NOMO-1 treated with dmso at 0.1 percent for 144 hours (cell line): ENCODE results near the gene CRIM1.
A peak's percentile ranks its signal among the peaks of the same experiment; 100 is the strongest.

Source experiments
- DNase-seq: peaks from one replicate; lab custom pipeline; 2025; ENCODE audit not compliant: unreplicated experiment; lab: John Stamatoyannopoulos, UW

Gene CRIM1

DNA sequence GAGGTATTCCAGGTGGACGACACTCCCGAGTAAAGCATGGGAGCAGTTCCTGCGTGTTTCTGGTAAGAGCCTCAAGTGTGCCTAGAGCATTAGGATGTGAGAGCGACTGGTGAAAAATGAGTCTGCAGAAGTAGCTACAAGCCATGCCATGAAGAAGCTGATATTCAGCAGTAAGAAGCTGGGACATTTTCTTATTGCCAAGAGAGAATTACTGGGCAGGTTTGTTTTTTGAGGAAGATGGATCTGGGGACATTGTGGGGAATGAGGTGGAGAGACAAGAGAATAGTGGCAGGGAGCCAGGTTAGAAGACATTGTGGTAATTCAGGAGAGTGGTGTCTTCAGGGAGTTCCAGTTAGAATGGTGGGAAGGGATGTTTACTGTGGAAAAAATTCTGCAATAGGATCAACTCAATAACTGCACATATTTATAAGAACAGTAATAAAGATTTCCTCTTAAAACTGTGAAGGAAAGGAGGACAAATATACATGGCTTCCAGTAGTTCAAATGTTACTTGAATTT is 38.2 kb downstream of the CRIM1 start:
- no peak for DNase-seq

DNA sequence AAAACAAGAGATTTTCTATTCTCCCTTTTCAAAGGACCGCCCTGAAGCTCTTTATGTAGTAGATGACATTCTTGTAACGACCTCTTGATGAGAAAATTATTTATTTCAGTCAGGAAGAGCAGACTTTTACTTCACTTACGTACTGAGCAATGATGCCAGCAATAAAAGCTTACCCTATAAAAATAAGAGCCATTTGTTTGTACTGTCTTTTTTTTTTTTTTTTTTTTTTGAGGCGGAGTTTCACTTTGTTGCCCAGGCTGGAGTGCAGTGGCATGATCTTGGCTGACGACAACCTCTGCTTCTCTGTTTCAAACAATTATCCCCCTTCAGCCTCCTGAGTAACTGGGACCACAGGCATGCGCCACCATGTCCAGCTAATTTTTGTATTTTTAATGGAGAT is 39.2 kb downstream of the CRIM1 start:
- no peak for DNase-seq

DNA sequence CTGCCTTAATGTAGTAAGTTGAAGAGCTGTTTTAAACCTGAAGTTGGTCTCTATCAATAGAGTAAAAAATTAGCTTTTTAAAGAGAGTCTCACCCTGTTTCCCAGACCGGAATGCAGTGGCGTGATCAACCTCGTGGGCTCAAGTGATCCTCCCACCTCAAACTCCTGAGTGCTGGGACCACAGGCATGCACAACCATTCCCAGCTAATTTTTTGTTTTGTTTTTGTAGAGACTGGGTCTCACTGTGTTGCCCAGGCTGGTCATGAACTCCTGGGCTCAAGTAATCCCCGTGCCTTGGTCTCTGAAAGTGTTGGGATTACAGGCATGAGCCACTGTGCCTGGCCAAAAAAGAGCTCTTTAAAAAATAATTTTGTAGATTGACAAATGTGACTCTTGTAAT is 40.3 kb downstream of the CRIM1 start:
- DNase-seq, result no peak

DNA sequence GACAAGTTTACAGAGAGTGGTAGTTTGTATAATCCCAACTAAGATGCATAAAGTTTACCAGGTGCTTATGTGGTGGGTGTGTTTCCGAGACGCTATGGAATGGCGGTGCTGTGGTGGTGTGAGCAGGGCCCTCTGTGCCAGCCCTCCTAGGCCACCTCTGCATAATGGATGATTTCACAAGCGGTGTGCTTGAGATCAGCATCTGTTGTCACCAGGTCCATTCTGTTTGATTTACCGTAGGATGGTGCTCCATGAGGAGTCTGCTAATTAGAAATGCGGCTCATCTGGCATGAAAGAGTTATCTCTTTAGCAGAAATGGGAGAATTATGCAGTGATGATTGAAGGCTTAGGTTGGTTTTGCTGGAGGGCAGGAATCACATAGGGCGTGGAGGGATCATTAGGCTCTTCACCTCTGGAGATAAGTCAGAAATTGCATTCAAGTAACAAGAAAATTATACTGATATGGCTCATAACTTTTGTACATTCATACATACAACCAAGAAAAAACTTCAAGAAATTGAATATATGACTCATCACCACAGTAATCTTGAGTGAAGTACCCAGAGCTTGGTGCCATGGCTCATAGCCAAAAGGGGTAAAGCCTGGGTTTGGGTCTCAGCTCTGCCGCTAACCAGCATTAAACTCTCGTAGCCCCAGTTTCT is 41.4 kb downstream of the CRIM1 start:
- no peak for DNase-seq

DNA sequence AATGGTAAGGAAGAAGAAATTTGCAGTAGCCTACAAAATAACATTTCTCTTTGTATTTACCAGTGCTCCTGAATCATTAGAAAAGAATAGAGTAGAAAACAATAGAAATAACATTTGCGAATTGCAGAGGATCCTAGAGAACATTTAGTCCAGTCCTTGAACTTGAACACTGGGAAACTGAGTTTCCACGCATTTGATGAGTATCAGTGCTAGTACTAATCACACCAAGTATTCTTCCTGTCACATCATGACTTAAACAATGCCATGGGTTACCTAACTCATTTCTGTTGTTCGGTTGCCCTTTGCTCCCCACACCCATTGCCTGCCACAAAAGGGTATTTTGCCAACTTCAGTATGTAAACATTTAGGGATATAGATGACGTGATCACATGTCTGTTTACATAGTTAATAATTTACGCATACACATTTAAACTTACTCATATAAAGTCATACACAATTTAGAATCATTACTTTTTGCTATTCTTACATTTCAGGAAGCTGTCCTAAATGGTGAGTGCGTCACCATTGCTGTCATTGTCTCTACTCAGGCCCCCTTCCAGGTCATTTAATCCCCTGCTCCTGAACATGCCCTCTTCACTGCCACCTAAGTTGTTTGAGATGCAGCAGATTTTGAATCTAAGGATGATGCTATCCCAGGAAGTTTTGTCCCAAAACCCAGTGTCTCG is 42.3 kb downstream of the CRIM1 start:
- no peak for DNase-seq

DNA sequence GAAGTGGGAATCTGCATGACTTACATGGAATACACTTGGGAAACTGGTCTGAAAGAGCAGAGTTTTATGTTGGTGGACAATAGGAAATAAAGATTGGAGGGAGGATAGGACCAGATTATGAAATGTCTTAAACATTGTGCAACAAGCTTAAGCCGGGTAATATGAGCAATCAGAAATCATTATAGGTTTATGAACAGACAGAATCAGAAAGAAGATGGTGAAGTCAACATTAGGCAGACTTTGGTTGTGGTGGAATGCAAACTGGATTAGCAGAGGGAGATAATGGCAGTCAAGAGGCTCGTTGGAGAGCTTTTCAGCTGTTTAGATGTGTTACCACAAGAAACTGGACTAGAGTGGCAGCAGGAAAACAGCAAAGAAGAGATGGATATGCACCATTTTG is 43.5 kb downstream of the CRIM1 start:
- DNase-seq, result no peak

DNA sequence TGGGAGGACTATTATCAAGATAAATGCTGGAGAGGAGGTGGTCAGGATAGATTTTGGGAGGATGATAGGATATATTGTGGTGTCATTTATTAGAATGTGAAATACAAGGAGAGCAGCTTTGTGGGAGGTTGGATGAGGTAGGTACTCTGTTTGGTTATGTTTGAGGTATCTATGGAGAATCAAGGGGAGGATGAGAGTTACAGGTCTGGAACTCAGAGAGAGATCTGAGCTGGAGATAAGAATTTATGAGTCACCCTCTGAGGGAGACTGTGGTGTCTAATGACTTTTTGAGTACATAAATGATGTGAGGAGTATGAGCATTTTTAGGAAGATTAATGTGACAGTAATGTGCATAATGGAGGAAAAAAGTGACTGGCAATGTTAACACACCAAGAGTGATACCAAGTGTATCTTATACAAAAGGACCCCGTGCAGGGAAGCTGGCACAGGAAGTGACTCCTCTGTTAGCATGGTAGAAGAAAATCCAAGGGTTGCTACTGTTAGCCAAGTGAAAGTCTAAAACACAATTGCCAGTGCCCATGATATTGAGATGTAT is 48.2 kb downstream of the CRIM1 start:
- DNase-seq, result peak; percentile 12

DNA sequence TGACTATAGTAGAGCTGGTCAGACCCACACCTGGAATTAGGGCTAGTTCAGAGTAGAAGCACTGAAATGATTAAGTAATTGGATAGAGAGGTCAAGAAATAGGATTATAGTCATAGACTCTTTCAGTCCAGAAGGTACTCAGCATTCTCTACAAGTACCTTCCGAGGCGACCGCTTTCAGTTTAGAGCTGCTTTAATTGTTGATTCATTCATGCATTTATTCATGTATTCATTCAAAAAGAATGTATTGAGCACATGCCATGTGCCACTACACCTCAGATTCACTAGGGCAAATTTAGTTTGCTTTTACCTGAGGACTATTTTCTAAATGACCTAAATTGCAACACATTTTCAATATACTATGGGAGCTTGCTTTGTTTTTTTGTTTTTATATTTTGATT is 48.7 kb downstream of the CRIM1 start:
- no peak for DNase-seq

DNA sequence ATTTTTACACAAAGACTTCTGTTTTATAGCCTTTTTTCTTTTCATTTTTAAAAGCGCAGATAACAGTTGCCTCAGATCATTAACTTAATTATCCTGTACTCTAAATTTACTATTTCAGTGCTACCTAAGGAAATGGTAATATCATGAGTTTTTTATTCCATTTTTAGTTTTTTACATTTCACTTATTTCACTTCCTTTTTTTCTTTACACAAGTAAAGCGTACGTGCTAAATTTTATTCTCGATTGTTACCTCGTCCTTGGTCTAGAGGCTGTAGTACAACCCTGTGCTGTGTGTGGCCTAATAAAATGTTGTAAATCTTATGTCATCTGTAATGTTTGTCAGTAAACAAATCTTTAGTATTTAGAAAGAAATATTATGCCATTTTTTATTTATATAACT is 49.2 kb downstream of the CRIM1 start:
- no peak for DNase-seq

DNA sequence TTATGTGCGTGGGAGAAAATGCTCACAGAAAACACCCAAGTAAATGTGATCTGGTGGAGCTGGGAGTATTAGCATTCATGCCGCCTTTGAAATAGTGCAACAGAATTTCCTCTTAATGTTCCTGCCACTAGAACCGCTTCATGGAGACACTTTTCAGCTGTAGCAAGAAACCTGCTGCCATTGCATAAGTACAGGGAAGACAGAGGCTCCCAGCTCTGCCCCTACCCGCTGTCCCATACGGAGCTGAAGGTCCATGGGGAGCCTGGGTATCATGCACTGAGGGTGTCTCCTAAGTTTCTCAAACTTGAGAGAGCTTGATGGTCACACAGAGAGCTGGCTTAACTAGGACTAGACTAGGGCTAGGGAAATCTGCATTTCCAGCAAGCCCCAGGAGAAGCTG is 49.6 kb downstream of the CRIM1 start:
- no peak for DNase-seq

DNA sequence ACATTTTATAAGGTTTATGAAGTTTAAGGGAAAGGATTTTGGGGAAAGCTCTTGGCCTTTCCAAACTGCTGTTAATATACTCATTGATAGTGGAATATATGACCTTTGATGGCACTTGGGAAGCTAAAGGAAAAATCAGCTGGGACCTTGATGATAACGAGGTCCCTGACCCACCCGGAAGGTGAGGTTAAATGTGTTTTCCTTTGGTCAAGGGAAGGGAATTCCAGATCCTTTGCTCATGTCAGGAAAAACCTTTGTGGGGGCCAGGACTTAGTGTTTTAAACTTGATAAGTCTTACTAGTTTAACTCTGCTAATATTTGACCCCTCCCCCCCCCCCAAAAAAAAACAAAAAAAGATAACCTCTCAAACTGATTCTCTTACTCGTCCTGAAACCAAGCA is 50.7 kb downstream of the CRIM1 start:
- DNase-seq, result no peak

DNA sequence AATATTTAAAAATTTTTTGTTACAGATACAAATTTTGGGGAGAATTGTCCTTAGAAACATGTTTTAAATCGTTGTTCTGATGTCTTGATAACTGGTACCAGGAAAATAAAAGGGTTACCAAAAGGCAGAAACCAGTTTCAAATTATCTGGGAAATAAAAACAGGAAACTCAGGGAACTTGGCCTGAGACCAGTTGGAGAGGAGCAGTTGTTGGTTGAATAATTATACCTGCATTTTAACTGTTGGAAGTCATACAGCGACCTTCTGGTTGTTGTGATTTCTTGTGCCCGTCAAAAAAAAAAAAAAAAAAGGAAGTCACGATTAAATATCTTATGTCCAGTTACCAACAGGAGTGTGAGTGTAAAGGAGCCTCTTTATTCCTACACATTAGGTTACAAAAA is 51.8 kb downstream of the CRIM1 start:
- DNase-seq, result no peak

DNA sequence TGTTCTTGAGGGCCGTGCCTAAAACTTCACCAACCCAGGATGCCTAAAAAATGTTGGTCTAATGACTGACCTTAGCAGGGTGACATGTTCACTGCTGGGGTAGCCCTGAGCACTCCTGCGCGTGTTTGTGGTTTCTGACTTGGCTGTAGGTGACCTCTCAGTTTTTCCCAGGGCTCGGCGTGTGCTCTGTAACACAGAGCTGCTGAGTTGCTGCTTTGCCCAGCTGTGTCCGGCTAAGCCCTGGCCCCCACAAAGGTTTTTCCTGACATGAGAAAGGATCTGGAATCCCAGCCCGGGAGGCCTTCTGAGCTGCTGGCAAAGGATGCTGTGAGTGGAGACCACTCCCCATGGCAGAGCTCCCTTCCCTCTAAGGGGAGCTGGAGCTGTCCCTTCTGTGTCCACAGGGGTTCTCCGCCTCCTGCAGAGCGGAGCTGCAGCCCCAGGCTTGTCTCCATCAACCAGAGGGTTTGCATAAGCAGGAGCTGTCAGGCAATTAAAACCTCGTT is 52.7 kb downstream of the CRIM1 start:
- no peak for DNase-seq

DNA sequence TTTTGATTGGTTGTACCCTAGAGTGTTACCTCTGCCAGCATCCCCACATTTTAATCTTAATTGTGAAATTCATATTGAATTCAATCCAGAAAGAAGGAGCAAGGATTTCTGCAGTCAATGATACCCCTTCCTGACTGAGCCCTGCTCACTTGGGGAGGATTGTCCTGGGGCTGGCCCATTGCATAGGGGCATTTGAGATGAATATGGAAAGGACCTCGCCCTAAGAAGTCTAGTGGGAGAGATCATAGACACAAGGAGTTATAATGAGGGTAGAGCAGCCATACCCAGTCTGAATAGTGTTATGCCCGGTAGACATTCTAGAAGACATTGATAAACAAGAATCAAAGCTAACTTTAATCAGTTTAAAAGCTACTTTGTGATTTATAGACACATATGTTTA is 53.8 kb downstream of the CRIM1 start:
- no peak for DNase-seq

DNA sequence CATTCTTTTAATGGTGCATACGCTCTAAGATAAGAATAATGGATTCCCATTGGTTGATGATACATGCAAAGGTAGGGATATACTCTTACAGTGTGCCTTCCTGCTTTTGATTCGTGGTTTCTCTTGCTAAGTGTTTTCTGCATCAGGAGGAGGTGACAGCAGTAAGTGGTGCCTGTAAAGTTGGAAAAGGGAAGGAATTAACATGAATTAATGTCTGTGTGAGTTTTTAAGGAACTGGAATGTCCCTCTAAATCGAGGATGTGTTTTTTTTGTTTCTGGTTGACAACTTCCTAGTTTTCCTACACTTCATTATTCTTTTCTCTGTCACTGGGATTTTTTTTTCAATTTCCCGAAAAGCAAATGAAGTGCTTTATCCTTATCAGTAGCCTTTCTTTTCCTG is 54.4 kb downstream of the CRIM1 start:
- no peak for DNase-seq

DNA sequence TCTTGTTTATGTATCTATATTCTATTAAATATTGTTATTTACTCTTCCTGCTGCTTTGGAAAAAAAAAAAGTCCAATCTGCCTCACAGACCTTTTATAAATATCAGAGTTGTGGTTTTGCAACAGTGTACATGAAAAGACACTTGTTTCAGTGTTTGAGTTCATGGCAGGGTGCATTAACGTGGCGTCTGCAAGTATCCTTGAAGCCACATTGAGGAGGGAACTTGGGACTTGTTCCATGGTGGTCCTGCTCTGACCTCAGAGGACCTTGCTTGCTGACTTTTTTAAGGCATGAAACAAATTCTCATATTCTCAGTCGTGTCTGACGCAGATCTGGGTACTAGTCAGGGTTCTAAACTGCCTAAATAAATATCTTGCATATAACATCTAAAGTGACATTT is 55.1 kb downstream of the CRIM1 start:
- no peak for DNase-seq

DNA sequence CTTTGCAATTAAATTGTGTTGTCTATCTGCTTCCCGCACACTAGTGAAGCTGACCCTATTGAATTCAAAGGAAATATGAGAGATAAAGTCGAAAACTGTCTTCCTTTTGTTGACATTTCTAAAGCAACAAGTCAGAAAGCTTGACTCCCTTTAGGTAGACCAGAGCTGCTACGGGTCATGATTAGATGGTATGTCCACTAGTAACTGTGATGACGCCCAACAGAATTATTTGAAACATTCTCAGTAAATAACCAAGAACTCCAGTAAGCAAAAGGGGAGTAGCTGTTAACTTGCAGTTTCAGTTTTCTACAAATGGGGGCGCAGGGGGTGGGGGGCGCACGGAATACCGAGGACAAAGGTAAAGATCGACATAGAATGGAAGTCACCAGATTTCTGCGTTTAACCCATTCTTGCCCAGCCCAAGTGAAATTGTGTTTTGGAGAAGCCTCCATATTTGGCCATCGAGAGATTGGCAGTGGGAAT is 56.4 kb downstream of the CRIM1 start:
- DNase-seq, result no peak

DNA sequence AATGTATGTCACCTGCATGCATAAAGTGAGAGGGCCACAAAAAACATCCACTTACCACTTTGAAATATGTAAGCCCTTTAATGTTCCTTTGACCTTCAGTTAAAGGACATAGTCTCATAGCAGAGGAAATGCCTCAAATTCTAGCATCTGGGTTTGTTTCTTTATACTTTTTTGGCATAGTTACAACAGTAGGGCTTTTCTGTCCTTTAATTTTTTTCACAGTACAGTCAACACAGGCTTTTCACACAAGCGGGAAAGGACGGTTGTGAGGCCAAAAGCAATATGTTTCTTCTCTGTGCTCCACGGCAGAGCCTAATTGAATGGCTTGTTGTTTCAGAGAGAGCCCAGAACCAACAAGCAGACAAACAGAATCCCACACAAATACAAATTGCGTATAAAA is 57.6 kb downstream of the CRIM1 start:
- no peak for DNase-seq

DNA sequence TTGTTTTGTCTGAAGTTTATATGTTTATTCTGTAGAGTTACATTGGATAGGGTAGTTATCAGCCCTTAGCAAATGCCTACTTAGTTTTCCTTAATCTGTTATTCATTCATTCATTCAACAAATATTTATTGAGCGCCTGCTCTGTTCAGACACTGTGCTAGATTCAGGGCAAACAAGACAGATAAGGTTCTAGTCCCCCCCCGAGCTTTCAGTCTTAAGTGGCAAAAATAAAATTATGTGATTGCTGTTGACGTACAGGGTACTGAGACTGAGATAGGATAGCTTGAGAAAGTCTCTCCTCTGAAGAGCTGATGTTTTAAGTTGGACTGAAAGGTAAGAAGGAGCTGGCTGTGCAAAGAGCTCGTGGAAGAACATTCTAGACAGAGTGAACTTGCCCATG is 58.7 kb downstream of the CRIM1 start:
- no peak for DNase-seq

DNA sequence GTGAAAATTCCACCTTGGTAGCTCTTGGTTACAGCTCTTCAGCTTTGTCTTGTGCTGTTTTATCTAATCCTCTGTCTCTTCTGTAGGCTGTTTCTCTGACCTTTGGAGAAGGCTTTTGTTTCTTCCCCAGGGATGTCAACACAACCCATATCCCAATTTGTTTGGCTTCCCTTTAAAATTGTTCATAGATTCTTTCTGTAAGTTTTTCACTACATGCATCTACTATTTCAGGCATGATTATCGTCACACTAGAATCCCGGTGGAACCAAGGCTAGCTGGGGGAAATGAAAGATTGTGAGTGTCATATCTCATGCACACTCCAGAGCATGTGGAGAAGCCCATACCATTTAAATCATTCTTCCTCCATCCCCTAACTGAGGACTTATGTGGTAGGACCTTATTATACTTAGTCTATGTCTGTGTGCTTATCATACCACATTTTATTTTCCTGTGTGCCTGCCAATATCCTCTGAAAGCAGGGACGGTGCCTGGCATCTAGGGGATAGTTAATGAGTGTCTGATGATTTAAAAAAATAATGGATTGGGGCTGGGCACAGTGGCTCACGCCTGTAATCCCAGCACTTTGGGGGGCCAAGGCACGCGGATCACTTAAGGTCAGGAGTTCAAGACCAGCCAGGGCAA is 59.9 kb downstream of the CRIM1 start:
- no peak for DNase-seq

DNA sequence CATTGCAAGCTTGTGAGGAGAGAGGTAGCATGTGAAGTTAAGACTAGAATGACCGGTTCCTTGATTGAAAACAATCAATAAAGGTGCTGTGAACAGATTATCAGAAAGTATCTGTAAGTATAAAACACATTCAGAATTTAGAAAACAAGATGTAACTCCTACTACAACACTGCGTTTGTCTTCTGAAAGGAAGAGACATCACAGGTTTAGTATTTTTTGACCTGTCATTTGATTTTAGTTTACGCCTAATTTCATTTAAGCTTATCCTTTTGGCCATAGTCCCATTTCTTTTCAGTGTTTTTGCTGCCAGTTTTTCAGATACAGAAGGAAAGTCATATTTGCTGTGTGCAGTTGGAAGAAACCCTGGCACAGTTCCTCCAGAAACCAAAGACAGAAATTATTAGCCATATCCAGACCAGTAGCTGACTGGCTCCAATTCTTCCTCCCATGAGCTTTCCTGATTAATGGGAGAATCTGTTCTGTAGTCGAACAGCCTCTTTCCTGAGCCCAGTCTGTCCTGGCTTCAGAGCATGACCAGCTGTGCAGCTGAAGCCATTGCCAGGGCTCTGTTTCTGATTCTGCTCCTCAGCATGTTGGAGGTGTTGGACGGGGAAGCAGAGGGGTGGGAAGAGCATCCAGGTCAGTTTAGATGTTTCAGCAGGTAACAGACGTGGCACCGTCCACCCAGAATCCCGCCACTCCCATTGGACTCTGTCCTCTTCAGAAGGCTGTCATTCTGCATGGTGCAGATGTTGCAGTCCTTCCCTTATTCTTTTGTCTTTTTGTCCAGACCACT is 61.0 kb downstream of the CRIM1 start:
- no peak for DNase-seq
